Measurements from ENCODE around the gene MED12. TPM values are rescaled to one million over a fixed set of nuclear protein-coding genes. Genes with fewer than 3 reads are reported as not detected.

Gene MED12
- total RNA-seq, 1 donor from 2014 or later = 27.0 TPM

- Histone ChIP-seq H3K27me3 (no peaks in the 10 kb centered on the region), H4K20me1 (ENCODE audit: low read depth) (no peaks in the 10 kb centered on the region), H3K9ac (no peak overlapping the region), H3F3A (ENCODE audit: low read depth) (no peaks in the 10 kb centered on the region), H3K36me3 (no peaks in the 10 kb centered on the region), H3K4me1 (no peaks in the 10 kb centered on the region), H3K9me3 (ENCODE audit: low read depth) (no peaks in the 10 kb centered on the region), H3K79me2 (ENCODE audit: low read depth) (peaks cover 3% of the 10 kb centered on the region), H3K4me3 (no peak overlapping the region), H3K4me2 (no peak overlapping the region), H3K27ac (no peak overlapping the region), H2AFZ (replicated peaks) (no peak overlapping the region)
- Mint-ChIP-seq H3K36me3 (peaks cover 17% of the 10 kb centered on the region), H3K4me3 (no peak overlapping the region), H3K4me1 (peaks cover 12% of the 10 kb centered on the region), H3K9me3 (peaks cover 9% of the 10 kb centered on the region), H3K27me3 (ENCODE audit: insufficient read depth, low read depth) (peaks cover 15% of the 10 kb centered on the region), H3K27ac (peak overlapping the region; percentile 46)
- no peak for DNase-seq (ENCODE audit: low spot score)
- TF ChIP-seq EZH2 (IDR thresholded peaks at IDR 0.05) = no peak
- TF ChIP-seq CTCF (IDR thresholded peaks at IDR 0.05) = no peak
- TF ChIP-seq EZH2phosphoT487 (IDR thresholded peaks at IDR 0.05) = no peak
Observed at GRCh38 chrX:71151366-71151765, 33.0 kb downstream of the MED12 start.

- Histone ChIP-seq H3F3A (ENCODE audit: low read depth) (no peaks in the 10 kb centered on the region), H3K27me3 (no peaks in the 10 kb centered on the region), H3K36me3 (no peaks in the 10 kb centered on the region), H3K79me2 (ENCODE audit: low read depth) (no peaks in the 10 kb centered on the region), H4K20me1 (ENCODE audit: low read depth) (no peaks in the 10 kb centered on the region), H3K4me3 (no peak overlapping the region), H3K9me3 (ENCODE audit: low read depth) (no peaks in the 10 kb centered on the region), H3K4me1 (no peaks in the 10 kb centered on the region), H3K9ac (no peak overlapping the region), H3K4me2 (no peak overlapping the region), H2AFZ (replicated peaks) (no peak overlapping the region), H3K27ac (no peak overlapping the region)
- no peak for DNase-seq (ENCODE audit: low spot score)
- Mint-ChIP-seq H3K4me3 (no peak overlapping the region), H3K27ac (no peak overlapping the region), H3K4me1 (peaks cover under 1% of the 10 kb centered on the region), H3K27me3 (ENCODE audit: insufficient read depth, low read depth) (peaks cover 12% of the 10 kb centered on the region), H3K9me3 (peaks cover 7% of the 10 kb centered on the region), H3K36me3 (peaks cover 18% of the 10 kb centered on the region)
- TF ChIP-seq EZH2 (IDR thresholded peaks at IDR 0.05) = no peak
Observed at GRCh38 chrX:71154196-71154595, 35.8 kb downstream of the MED12 start.

GRCh38 chrX:71154641-71155040 lies 36.2 kb downstream of the MED12 start:
- Histone ChIP-seq H3K9me3 (ENCODE audit: low read depth) (no peaks in the 10 kb centered on the region), H3K27me3 (no peaks in the 10 kb centered on the region), H3K36me3 (no peaks in the 10 kb centered on the region), H3K4me1 (no peaks in the 10 kb centered on the region), H3K27ac (no peak overlapping the region), H3K9ac (no peak overlapping the region), H2AFZ (replicated peaks) (no peak overlapping the region), H4K20me1 (ENCODE audit: low read depth) (no peaks in the 10 kb centered on the region), H3K4me2 (no peak overlapping the region), H3K4me3 (no peak overlapping the region), H3F3A (ENCODE audit: low read depth) (no peaks in the 10 kb centered on the region), H3K79me2 (ENCODE audit: low read depth) (no peaks in the 10 kb centered on the region)
- H3K4me3 Mint-ChIP-seq = no peak overlapping the region
- peaks cover 12% of the 10 kb centered on the region for H3K27me3 Mint-ChIP-seq (ENCODE audit: insufficient read depth, low read depth)
- no peak for DNase-seq (ENCODE audit: low spot score)
- peaks cover 21% of the 10 kb centered on the region for H3K36me3 Mint-ChIP-seq
- TF ChIP-seq EZH2 (IDR thresholded peaks at IDR 0.05) (no peak), EZH2phosphoT487 (IDR thresholded peaks at IDR 0.05) (no peak), CTCF (IDR thresholded peaks at IDR 0.05) (no peak)
- H3K27ac Mint-ChIP-seq = no peak overlapping the region
- H3K9me3 Mint-ChIP-seq = peaks cover 6% of the 10 kb centered on the region
- H3K4me1 Mint-ChIP-seq = no peaks in the 10 kb centered on the region

GRCh38 chrX:71158603-71159002 lies 40.2 kb downstream of the MED12 start:
- Histone ChIP-seq H3K4me3 (no peak overlapping the region), H3K9ac (no peak overlapping the region), H3K9me3 (ENCODE audit: low read depth) (no peaks in the 10 kb centered on the region), H3K36me3 (no peaks in the 10 kb centered on the region), H3K4me1 (no peaks in the 10 kb centered on the region), H4K20me1 (ENCODE audit: low read depth) (no peaks in the 10 kb centered on the region), H2AFZ (replicated peaks) (no peak overlapping the region), H3K27ac (no peak overlapping the region), H3K4me2 (no peak overlapping the region), H3K79me2 (ENCODE audit: low read depth) (no peaks in the 10 kb centered on the region), H3F3A (ENCODE audit: low read depth) (no peaks in the 10 kb centered on the region), H3K27me3 (no peaks in the 10 kb centered on the region)
- no peak for TF ChIP-seq CTCF (IDR thresholded peaks at IDR 0.05)
- no peak for TF ChIP-seq EZH2phosphoT487 (IDR thresholded peaks at IDR 0.05)
- no peak for TF ChIP-seq EZH2 (IDR thresholded peaks at IDR 0.05)
- peaks cover 25% of the 10 kb centered on the region for H3K36me3 Mint-ChIP-seq
- no peak overlapping the region for H3K4me3 Mint-ChIP-seq
- H3K27me3 Mint-ChIP-seq (ENCODE audit: insufficient read depth, low read depth) = peaks cover 6% of the 10 kb centered on the region
- no peak overlapping the region for H3K27ac Mint-ChIP-seq
- DNase-seq (ENCODE audit: low spot score) = no peak
- H3K4me1 Mint-ChIP-seq = peaks cover 16% of the 10 kb centered on the region
- peaks cover 6% of the 10 kb centered on the region for H3K9me3 Mint-ChIP-seq
